Activated CD4-positive, CD25-positive, alpha-beta regulatory T cell treated with anti-CD3 and anti-CD28 coated beads, Interleukin-2, amount 50 U/mL, for 72 hours (primary cell): ENCODE results near the gene TTC24.
"Not testable (repeated sequence)": the region's sequence is repeated elsewhere in the genome, so short reads cannot be mapped to it uniquely, and the experiment has no call there.

Experiments used
- DNase-seq: peaks from one replicate; pipeline ENCODE4 v3.0.0; 2021

The TTC24 gene

DNA sequence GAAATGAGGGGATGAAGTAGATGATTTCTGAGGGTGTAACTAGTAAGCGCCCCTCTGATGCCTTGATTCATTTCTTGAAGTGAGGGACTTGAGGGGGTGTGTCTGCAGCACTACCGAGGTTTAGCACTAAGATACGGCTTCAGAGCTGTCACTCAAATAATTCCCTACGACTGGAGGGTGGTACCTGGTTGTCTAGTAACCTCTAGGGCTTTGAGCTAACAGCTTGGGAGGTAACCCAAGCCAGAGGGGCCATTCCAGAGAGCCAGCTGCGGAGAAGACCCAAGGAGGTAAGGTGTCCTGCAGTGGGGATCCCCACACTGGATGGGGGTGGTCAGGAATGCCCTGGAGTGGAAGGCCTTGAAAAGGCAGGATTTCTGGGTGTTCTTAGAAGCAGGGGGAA lies at the start of gene TTC24:
TSS of gene TTC24 (plus strand) at position 252 of the 400 bp plus-strand sequence. CDS start 1,642 bp downstream, outside the sequence.
- DNase-seq = no peak

GRCh38 chr1:156530006-156530405 lies 49.5 kb upstream of the TTC24 start:
- DNase-seq = no peak

DNA sequence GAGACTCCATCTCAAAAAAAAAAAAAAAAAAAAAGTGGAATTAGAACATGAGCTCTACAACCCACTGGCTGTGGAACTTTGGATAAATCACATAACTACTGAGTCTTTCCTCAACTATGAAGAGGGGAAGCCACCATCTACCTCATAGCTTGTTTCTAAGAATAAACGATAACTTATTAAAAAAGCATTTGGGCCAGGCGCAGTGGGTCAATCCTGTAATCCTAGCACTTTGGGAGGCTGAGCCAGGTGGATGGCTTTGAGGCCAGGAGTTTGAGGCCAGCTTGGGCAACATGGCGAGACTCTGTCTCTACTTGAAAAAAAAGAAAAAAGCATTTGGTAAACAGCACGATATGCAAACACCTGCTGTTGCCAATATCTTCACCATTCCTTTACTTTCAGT lies 47.1 kb upstream of the TTC24 start:
- no peak for DNase-seq

DNA sequence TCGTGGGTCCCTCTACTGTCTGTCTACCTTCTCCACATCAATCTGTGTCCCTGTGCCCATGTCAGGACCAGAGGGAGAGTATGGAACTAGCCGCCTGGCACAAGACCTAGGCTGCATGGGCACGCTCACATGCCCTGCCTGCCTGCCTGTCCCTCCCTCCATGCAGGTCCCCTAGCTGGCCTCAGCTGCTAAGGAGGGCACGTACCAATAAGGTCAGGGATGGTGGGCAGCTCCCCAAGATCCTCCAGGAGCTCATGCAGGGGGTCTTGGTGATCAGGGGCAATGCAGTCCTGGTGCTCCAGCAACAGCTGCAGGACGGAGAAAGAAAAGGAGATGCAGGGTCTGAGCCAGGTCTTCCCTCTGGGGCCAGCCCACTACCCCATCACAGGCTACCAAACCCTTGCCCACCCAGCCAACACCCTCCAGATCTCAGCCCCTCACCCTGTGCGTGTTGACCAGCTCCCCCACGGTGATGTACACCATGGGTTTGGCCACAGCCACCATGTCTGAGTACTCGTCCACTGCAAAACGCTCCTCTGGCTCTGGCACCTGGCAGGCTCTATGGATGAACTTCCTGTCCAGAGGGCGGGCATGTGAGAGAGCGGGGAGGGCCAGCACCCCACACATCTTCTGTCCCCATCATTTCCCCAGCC lies 45.8 kb upstream of the TTC24 start:
- no peak for DNase-seq

DNA sequence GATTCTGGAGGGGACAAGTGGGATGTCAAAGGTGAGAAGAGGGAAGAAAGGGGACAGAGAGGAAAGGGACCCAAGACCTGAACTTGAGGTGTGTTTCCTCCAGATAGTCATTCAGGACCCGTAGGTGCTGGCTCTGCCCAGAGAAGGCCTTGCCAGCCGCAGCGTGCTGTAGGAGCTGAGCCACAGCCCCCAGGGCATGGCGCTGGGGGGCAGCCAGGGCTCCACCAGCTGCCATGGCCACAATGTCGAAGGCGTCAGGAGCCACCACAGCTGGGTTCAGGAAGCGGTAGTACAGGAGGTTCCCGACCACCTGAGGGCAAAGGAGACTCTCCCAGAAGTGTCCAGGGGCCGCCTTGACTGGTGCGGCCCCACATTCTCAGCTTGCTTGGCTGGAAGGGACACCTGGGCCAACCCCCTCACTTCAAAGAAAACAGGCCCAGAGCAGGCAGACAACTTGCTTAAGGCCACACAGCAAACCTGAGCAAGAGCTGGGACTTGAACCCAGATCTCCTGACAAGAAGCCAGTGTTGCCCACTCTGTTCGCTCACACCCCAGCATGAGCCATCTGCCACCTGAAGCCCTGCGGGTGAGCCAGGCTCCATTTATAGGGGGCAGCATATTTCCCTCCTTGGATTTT lies 45.0 kb upstream of the TTC24 start:
- no peak for DNase-seq

DNA sequence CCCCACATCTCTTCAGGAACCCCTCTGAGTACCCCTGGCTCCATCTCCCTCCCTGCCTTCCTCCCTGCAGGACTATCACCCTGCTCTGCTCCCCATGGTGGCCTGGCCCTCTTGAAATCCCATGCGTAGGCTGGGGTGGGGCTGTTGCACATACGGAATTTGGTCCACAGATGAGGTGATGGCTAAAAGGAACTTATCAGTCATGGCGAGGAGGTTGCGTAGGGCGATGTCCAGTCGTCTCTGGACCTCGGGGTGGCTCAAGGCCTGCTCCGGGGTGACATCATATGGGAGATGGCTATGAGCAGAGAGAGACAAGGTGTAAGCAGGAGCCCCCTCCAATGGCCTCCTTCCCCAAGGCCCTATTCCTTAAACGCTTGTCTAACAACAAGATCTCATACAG lies 42.5 kb upstream of the TTC24 start:
- DNase-seq = no peak

DNA sequence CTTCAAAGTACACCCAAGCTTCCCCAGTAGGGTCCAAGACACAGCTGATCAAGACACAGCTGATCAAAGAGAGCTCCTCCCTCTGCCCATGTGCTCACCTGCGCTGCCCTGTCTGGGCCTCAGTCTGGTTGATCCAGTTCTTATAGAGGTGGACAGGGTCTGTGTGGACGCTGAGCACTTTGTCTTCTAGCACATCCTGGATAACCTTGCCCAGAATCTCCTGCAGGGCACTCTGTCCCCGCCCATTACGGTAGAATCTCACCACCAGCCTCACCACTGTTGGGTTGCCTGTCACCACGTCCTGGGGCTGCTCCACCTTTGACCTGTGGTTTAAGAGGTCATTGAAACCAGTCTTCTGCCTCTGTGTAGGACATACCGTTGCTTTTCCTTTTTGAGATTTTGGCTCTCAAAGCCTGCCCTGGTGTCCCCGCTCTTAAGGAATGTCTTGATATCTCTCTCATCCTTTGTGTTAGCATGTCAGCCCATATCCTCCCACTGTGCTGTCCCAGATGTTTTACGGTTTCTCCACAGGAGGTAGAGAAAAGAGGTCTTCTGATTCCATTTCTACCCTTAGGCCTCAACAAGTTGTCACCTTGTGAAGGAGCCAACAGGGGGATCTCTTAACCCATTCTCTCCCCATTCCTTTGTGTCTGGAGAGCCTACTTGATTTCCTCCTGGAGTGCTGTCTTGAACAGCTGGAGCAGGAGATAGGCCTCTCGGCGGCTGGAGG lies 40.6 kb upstream of the TTC24 start:
- DNase-seq = no peak

DNA sequence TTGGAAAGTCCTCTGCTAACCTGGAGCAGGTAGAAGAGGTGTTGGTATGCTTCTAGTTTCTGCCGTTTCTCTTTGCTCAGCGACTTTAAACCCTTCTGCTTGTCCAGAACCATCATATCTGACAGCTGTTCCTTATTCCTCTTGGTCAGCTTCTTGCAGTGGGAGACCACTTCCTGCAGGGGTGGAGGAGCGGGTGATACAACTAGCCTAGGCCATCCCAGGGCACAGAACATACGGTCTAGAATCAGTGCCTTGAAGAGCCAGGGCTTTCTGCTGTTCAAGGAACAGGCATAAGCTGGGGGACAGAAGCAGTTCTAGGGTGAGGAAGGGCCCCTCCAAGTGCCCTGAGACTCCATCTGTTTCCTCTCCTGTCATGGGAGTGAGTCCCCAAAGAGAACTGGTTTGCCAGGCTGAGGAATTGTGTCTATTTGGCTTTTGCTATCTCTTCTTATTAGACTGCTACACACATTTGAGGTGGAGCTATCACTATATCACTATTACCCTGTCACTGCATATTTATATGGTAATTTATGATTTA lies 39.6 kb upstream of the TTC24 start:
- DNase-seq = no peak

GRCh38 chr1:156540955-156541354 lies 38.6 kb upstream of the TTC24 start:
- DNase-seq = no peak

GRCh38 chr1:156543066-156543465 lies 36.5 kb upstream of the TTC24 start:
- no peak for DNase-seq

DNA sequence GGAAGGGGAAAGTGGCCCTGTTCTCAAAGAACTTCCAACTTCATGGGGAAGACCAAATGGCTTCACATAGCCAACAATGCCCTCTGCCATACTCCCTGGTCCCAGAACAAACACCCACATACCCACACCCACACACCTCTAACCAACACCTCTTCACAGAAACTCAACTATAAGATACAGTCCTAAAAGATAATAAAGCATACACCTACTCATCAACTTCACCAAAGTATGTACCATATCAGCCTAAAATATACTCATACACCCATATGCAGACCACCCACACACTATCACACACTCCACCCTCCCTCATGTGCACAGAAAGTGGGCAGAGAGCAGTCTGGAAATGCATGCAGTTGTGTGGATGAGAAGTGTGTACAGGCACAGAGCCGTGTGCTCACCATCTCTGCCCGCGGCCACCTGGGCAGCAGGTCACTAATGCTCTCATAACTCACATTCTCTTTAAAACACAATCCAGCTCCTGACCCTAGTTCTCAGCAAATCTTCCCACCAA lies 34.9 kb upstream of the TTC24 start:
- no peak for DNase-seq

GRCh38 chr1:156546267-156546666 lies 33.3 kb upstream of the TTC24 start:
- no peak for DNase-seq

DNA sequence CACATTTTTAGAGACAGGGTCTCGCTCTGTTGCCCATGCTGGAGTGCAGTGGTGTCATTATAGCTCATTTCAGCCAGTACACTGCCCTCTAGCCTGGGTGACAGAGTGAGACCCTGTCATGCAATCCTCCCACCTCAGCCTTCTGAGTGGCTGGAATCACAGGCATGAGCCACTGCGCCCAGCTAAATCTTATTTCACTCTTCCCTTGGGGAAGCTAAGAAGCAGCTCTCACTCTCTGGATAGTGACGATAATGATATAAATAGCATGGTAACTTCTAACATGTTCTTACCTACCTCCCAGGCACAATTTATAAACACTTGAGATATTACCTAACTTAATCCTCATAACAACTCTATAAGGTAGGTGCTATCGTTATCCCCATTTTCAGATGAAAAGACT lies 32.1 kb upstream of the TTC24 start:
- no peak for DNase-seq

DNA sequence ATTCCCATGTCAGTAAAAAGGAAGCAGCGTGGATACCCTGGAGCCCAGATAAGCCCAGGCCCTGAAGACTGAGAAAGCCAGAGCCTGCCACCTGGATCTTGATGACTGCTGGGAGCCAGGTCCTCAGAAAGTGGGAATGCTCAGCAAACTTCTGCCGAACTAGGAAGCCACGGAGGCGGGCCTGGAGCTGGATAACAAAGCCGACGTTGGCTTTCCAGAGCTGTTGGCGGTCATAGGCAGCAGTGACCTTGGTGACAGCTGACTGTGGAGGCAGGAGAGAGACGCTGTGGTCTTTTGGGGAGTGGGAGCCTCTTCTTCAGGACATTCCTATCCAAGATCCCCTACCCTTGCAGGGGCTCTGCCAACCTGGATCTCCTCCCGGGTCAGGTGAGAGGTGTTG lies 31.5 kb upstream of the TTC24 start:
- no peak for DNase-seq

DNA sequence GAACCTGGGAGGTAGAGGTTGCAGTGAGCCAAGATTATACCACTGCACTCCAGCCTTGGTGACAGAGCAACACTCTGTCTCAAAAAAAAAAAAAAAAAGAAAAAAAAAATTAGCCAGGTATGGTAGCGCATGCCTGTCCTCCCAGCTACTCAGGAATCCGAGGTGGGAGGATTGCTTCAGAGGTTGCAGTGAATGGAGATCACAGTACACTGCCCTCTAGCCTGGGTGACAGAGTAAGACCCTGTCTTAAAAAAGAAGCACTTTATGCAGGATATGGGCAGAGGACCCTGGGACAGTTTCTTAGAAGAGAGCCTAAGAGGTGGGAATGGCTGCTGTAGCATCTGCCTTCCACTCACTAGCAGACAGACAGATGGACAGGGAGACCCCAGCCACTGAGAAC lies 30.1 kb upstream of the TTC24 start:
- no peak for DNase-seq

DNA sequence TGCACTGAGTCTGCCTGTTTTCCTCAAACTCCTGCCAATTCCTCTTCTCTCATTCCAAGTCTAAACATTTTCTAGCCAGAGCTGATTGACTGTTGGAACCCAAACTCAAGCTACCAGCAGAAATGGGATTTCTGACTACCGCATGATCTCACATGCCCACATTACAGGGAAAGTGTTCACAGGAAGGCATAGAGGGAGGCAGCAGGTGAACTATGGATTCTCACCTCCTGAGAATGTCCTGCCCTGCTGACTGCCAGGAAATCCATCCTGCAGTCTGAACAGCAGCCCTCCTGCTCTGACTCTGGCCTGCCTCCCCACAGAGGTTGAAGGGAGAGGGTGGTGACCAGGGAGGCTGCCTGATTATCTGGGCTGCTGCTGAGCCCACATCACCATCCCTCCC lies 29.7 kb upstream of the TTC24 start:
- DNase-seq = no peak

DNA sequence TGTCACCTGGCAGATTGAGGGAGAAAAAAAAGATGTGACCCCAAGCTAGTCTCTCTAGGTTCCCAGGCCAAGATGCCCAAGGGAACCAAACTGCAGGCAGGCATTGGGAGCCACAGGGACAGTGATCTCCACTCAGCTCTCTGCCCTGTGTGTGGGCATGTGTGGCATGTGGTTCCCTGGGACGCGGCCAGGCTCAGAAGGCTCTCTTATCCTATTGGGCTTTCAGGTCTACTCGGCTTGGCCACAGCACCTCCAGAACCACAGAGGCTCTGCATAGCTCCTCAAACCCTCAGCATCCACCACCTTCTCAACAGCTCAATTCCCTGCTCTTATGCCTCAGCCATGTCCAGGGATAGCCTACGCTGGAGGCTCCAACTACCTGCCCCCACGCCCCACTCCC lies 29.2 kb upstream of the TTC24 start:
- no peak for DNase-seq

DNA sequence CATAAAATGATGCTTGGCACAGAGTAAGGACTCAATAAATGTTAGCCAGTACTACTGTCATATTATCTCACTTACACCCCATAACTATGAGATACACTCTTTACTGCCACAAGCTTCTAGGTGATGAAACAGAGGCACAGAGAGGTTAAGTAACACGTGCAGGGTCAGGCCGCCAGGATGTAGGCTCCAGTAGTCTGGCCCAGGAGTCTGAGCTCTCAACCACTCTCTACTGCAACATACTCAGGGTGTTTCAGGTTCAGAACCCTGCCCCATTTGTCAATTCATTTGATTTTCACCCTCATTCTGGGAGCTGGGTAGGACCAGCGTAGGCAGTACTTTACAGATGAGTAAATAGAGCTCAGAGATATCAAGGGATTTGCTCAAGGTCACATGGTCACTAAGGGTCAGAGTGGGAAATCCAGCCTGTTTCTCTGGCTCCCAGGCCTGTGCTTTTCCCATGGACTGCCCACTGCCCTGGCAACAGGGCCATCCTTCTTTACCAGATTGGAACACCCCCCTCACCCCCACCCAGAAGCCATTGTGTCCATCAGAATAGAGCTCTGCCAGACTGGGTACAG lies 28.4 kb upstream of the TTC24 start:
- no peak for DNase-seq

GRCh38 chr1:156551869-156552268 lies 27.7 kb upstream of the TTC24 start:
- no peak for DNase-seq

DNA sequence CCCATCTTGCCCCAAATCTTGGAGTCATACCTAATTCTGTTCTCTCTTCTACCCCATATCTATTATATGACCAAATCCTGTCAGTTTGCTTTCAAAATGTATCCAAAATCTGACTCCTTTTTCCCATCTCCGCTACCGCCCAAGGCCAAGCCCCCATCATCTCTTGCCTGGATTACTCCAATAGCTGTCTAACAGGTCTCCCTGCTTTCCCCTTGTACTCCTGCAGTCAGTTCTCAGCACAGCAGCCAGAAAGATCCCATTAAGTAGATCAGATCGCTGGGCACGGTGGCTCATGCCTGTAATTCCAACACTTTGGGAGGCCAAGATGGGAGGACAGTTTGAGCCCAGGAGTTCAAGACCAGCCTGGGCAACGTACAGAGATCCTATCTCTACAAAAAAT lies 27.0 kb upstream of the TTC24 start:
- no peak for DNase-seq

DNA sequence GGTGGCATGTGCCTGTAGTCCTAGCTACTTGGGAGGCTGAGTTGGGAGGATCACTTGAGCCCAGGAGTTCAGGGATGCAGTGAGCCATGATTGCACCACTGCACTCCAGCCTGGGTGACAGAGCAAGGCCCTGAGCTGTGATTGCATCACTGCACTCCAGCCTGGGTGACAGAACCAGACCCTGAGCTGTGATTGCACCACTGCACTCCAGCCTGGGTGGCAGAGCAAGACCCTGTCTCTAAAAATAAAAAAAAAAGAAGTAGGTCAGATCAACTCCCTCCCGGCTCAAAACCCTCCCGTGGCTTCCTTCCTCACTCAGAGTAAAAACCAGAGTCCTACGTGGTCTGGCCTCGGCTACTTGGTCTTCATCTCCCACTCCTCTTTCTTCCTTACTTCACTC lies 26.6 kb upstream of the TTC24 start:
- not testable (repeated sequence) for DNase-seq

GRCh38 chr1:156553860-156554485 lies 25.6 kb upstream of the TTC24 start:
- DNase-seq = no peak

- no peak for DNase-seq
Observed at GRCh38 chr1:156554971-156555370, 24.6 kb upstream of the TTC24 start.
